HepG2 (cell line): Measurements from ENCODE around the gene TNFRSF25. TPM values are rescaled to one million over a fixed set of nuclear protein-coding genes. Genes with fewer than 3 reads are reported as not detected.

ENCODE experiments used
- ATM ChIP-seq: fragments of 450-650 bp; IDR thresholded peaks from 2 replicates; pipeline ENCODE4 v1.7.1; 2017; ENCODE audit warnings: mild to moderate bottlenecking, borderline replicate concordance
- CTCF ChIP-seq: sonication (generic); formaldehyde crosslinking; IDR thresholded peaks from 2 replicates; pipeline ENCODE4 v1.5.0; 2020; ENCODE audit warnings: mild to moderate bottlenecking, missing genetic modification reagents, moderate library complexity
- GTF2F1 ChIP-seq: fragments of 150-350 bp; IDR thresholded peaks from 2 replicates; pipeline ENCODE4 v1.6.1; 2014; ENCODE audit warnings: low read length
- IRF2 ChIP-seq: IDR thresholded peaks from 2 replicates; pipeline ENCODE4 v1.6.1; 2018; ENCODE audit warnings: missing genetic modification reagents, missing compliant biosample characterization
- ISL2 ChIP-seq: sonication (generic); formaldehyde crosslinking; IDR thresholded peaks from 2 replicates; pipeline ENCODE4 v1.5.0; 2020; ENCODE audit warnings: missing genetic modification reagents
- JUNB ChIP-seq: sonication (generic); formaldehyde crosslinking; IDR thresholded peaks from 2 replicates; pipeline ENCODE4 v1.8.0; 2022; ENCODE audit warnings: missing genetic modification reagents, mild to moderate bottlenecking, borderline replicate concordance
- KLF9 ChIP-seq: IDR thresholded peaks from 2 replicates; pipeline ENCODE4 v1.6.1; 2016; ENCODE audit warnings: low read depth
- NAIF1 ChIP-seq: sonication (generic); formaldehyde crosslinking; IDR thresholded peaks from 2 replicates; pipeline ENCODE4 v1.5.0; 2020; ENCODE audit warnings: mild to moderate bottlenecking, missing genetic modification reagents, borderline replicate concordance
- RBAK ChIP-seq: sonication (generic); formaldehyde crosslinking; IDR thresholded peaks from 2 replicates; pipeline ENCODE4 v1.5.1; 2020; ENCODE audit warnings: mild to moderate bottlenecking, missing genetic modification reagents
- SIX1 ChIP-seq: sonication (generic); formaldehyde crosslinking; IDR thresholded peaks from 2 replicates; pipeline ENCODE4 v1.4.0; 2020; ENCODE audit warnings: missing genetic modification reagents, borderline replicate concordance
- SP4 ChIP-seq: sonication (generic); formaldehyde crosslinking; IDR thresholded peaks from 2 replicates; pipeline ENCODE4 v1.8.1; 2023; ENCODE audit warnings: mild to moderate bottlenecking, missing genetic modification reagents
- TCF7 ChIP-seq: sonication (generic); IDR thresholded peaks from 2 replicates; pipeline ENCODE4 v1.6.1; 2016; ENCODE audit warnings: antibody characterized with exemption, low read depth
- ZBTB37 ChIP-seq: sonication (generic); formaldehyde crosslinking; IDR thresholded peaks from 2 replicates; pipeline ENCODE4 v1.4.0; 2020; ENCODE audit warnings: mild to moderate bottlenecking, missing genetic modification reagents
- ZNF552 ChIP-seq: sonication (generic); formaldehyde crosslinking; IDR thresholded peaks from 2 replicates; pipeline ENCODE4 v1.9.0; 2022; ENCODE audit warnings: missing genetic modification reagents, mild to moderate bottlenecking, borderline replicate concordance
- ZNF772 ChIP-seq: sonication (generic); formaldehyde crosslinking; IDR thresholded peaks from 2 replicates; pipeline ENCODE4 v1.5.0; 2020; ENCODE audit warnings: mild to moderate bottlenecking, missing genetic modification reagents
- polyA plus RNA-seq, 8 experiments: library from polyadenylated mRNA; depleted of rRNA in 3 of 8; stranded (reverse) in 7 of 8; unstranded in 1 of 8; fragments of >200 nt; fragmentation: Illumina TruSeq in 4 of 8; extraction: Trizol in 4 of 8; gene quantifications; 2 replicates each; pipeline versions ENCODE4 v1.2.1 to v1.2.3, GENCODE V29; 2011 to 2016; ENCODE audit warnings: low read depth in 4 of 8, missing spikeins in 1 of 8, mixed read lengths in 1 of 8; ENCODE audit not compliant: insufficient read depth in 1 of 8
- total RNA-seq, 5 experiments: library from RNA; depleted of rRNA; stranded (reverse); fragments of >200 nt; fragmentation: Illumina TruSeq; extraction: Trizol; gene quantifications; 2 replicates each; pipeline ENCODE4 v1.2.3, GENCODE V29; 2016; ENCODE audit warnings: low read depth in 1 of 5
- TF ChIP-seq, protein P1 (sequence below): sonication (generic); formaldehyde crosslinking; IDR thresholded peaks from 2 replicates; pipeline ENCODE4 v1.4.0; 2020; ENCODE audit warnings: missing genetic modification reagents, borderline replicate concordance
- TF ChIP-seq, protein P2 (sequence below): sonication (generic); formaldehyde crosslinking; IDR thresholded peaks from 2 replicates; pipeline ENCODE4 v1.4.0; 2020; ENCODE audit warnings: mild to moderate bottlenecking, missing genetic modification reagents, borderline replicate concordance

The TNFRSF25 gene
- total and polyA plus RNA-seq, 2 of the 13 experiments (the other 11 are each of a cell fraction or from before 2014, with no cell fraction given): 1.4 to 1.5 TPM

GRCh38 chr1:6447016-6447817 lies 18.8 kb downstream of the TNFRSF25 start (continued):
- TF ChIP-seq JUNB (CRISPR knock-in tag) (no peak; the same call in 1 of the 2 replicates), ISL2 (CRISPR knock-in tag) (no peak; the same call in 1 of the 2 replicates), TCF7 (peak; percentile 31; the same call in 1 of the 2 replicates), ZBTB37 (CRISPR knock-in tag) (0 out of 2 replicates have a peak, but pooled peaks have one; percentile 48), CTCF (CRISPR knock-in tag) (peak; percentile 59), ZNF552 (CRISPR knock-in tag) (peak; percentile 58; the same call in 1 of the 2 replicates), SP4 (CRISPR knock-in tag) (peak; percentile 56), GTF2F1 (no peak), SIX1 (peak; percentile 89), KLF9 (CRISPR knock-in tag) (peak; percentile 32; the same call in 1 of the 2 replicates), NAIF1 (peak; percentile 63; the same call in 1 of the 2 replicates), ZNF772 (CRISPR knock-in tag) (peak; percentile 73; the same call in 1 of the 2 replicates), RBAK (no peak), ATM (no peak), IRF2 (peak; percentile 71; the same call in 1 of the 2 replicates)
- TF ChIP-seq, protein P1, sequence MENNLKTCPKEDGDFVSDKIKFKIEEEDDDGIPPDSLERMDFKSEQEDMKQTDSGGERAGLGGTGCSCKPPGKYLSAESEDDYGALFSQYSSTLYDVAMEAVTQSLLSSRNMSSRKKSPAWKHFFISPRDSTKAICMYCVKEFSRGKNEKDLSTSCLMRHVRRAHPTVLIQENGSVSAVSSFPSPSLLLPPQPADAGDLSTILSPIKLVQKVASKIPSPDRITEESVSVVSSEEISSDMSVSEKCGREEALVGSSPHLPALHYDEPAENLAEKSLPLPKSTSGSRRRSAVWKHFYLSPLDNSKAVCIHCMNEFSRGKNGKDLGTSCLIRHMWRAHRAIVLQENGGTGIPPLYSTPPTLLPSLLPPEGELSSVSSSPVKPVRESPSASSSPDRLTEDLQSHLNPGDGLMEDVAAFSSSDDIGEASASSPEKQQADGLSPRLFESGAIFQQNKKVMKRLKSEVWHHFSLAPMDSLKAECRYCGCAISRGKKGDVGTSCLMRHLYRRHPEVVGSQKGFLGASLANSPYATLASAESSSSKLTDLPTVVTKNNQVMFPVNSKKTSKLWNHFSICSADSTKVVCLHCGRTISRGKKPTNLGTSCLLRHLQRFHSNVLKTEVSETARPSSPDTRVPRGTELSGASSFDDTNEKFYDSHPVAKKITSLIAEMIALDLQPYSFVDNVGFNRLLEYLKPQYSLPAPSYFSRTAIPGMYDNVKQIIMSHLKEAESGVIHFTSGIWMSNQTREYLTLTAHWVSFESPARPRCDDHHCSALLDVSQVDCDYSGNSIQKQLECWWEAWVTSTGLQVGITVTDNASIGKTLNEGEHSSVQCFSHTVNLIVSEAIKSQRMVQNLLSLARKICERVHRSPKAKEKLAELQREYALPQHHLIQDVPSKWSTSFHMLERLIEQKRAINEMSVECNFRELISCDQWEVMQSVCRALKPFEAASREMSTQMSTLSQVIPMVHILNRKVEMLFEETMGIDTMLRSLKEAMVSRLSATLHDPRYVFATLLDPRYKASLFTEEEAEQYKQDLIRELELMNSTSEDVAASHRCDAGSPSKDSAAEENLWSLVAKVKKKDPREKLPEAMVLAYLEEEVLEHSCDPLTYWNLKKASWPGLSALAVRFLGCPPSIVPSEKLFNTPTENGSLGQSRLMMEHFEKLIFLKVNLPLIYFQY (CRISPR knock-in tag): peak; percentile 98
- TF ChIP-seq, protein P2, sequence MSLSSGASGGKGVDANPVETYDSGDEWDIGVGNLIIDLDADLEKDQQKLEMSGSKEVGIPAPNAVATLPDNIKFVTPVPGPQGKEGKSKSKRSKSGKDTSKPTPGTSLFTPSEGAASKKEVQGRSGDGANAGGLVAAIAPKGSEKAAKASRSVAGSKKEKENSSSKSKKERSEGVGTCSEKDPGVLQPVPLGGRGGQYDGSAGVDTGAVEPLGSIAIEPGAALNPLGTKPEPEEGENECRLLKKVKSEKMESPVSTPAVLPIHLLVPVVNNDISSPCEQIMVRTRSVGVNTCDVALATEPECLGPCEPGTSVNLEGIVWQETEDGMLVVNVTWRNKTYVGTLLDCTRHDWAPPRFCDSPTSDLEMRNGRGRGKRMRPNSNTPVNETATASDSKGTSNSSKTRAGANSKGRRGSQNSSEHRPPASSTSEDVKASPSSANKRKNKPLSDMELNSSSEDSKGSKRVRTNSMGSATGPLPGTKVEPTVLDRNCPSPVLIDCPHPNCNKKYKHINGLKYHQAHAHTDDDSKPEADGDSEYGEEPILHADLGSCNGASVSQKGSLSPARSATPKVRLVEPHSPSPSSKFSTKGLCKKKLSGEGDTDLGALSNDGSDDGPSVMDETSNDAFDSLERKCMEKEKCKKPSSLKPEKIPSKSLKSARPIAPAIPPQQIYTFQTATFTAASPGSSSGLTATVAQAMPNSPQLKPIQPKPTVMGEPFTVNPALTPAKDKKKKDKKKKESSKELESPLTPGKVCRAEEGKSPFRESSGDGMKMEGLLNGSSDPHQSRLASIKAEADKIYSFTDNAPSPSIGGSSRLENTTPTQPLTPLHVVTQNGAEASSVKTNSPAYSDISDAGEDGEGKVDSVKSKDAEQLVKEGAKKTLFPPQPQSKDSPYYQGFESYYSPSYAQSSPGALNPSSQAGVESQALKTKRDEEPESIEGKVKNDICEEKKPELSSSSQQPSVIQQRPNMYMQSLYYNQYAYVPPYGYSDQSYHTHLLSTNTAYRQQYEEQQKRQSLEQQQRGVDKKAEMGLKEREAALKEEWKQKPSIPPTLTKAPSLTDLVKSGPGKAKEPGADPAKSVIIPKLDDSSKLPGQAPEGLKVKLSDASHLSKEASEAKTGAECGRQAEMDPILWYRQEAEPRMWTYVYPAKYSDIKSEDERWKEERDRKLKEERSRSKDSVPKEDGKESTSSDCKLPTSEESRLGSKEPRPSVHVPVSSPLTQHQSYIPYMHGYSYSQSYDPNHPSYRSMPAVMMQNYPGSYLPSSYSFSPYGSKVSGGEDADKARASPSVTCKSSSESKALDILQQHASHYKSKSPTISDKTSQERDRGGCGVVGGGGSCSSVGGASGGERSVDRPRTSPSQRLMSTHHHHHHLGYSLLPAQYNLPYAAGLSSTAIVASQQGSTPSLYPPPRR (CRISPR knock-in tag): peak; percentile 71
